Right atrium auricular region (tissue), 2 donors: ENCODE data around the gene NUFIP2. TPM values are rescaled to one million over a fixed set of nuclear protein-coding genes. Genes with fewer than 3 reads are reported as not detected.
"Not testable (repeated sequence)": the region's sequence is repeated elsewhere in the genome, so short reads cannot be mapped to it uniquely, and the experiment has no call there.

Source experiments
- DNase-seq: peaks from one replicate; pipeline ENCODE4 v3.0.0-alpha.2; 2019; ENCODE audit warnings: low spot score
- H3K27ac ChIP-seq, 2 donors: fragments of 200-600 bp; sonication (generic); 1 replicate in 1 of 2; 2 replicates in 1 of 2; pipeline ENCODE4 v1.5.1; 2016 to 2019
- H3K27me3 ChIP-seq, 2 donors: fragments of 200-600 bp; sonication (generic); one replicate each; pipeline versions ENCODE4 v1.5.1 to v1.6.0; 2017 to 2019
- H3K36me3 ChIP-seq: fragments of 200-600 bp; sonication (generic); one replicate; pipeline ENCODE4 v1.5.1; 2016
- H3K4me1 ChIP-seq, 2 donors: fragments of 200-600 bp; sonication (generic); one replicate each; pipeline versions ENCODE4 v1.5.1 to v1.6.0; 2017 to 2019
- H3K4me3 ChIP-seq, 2 donors: fragments of 200-600 bp; sonication (generic); 1 replicate in 1 of 2; 2 replicates in 1 of 2; pipeline ENCODE4 v1.5.1; 2017 to 2019; ENCODE audit warnings: mild to moderate bottlenecking in 1 of 2, moderate library complexity in 1 of 2
- H3K9me3 ChIP-seq, 2 donors: fragments of 200-600 bp; sonication (generic); one replicate each; pipeline ENCODE4 v1.5.1; 2019
- CTCF ChIP-seq, 2 donors: fragments of 200-600 bp; sonication (generic); IDR thresholded peaks; one replicate each; pipeline ENCODE4 v1.5.1; 2019; ENCODE audit warnings: antibody characterized with exemption in 2 of 2
- total RNA-seq, 2 donors: library from RNA; depleted of rRNA; stranded (reverse); fragments of >200 nt; gene quantifications; one replicate each; pipeline ENCODE4 v1.1.0, GENCODE V29; 2016

Gene NUFIP2
- total RNA-seq, 2 donors from 2014 or later: 25.4 to 27.0 TPM

- H3K27me3 ChIP-seq: no peaks in the 10 kb centered on the region
- no peak for TF ChIP-seq CTCF (IDR thresholded peaks at IDR 0.05)
- no peak overlapping the region for H3K4me3 ChIP-seq
- H3K27ac ChIP-seq: no peak overlapping the region
- no peaks in the 10 kb centered on the region for H3K36me3 ChIP-seq
- H3K9me3 ChIP-seq: no peaks in the 10 kb centered on the region
- no peak for DNase-seq
- no peaks in the 10 kb centered on the region for H3K4me1 ChIP-seq
Observed at GRCh38 chr17:29225396-29225795, 68.6 kb downstream of the NUFIP2 start.

DNA sequence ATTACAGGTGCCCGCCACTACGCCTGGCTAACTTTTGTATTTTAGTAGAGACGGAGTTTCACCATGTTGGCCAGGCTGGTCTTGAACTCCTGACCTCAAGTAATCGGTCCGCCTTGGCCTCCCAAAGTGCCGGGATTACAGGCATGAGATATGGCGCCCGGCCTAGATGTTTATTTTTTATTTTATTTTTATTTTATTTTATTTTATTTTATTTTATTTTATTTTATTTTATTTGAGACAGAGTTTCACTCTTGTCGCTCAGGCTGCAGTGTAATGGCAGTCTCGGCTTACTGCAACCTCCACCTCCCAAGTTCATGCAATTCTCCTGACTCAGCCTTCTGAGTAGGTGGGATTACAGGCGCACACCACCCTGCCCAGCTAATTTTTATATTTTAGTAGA, 72.6 kb downstream of the NUFIP2 start:
- not testable (repeated sequence) for H3K4me1 ChIP-seq, H3K4me3 ChIP-seq, H3K27ac ChIP-seq, H3K36me3 ChIP-seq, DNase-seq, H3K9me3 ChIP-seq, H3K27me3 ChIP-seq

GRCh38 chr17:29219378-29220047, 74.4 kb downstream of the NUFIP2 start:
- H3K4me3 ChIP-seq: no peak overlapping the region
- DNase-seq: peak; percentile 82
- peak; percentile 91 to 96 for TF ChIP-seq CTCF (IDR thresholded peaks at IDR 0.05)
- no peaks in the 10 kb centered on the region for H3K9me3 ChIP-seq
- no peaks in the 10 kb centered on the region for H3K36me3 ChIP-seq
- peaks cover 0 to 9% of the 10 kb centered on the region in 2 donors for H3K4me1 ChIP-seq
- H3K27me3 ChIP-seq: no peaks in the 10 kb centered on the region
- H3K27ac ChIP-seq: no peak overlapping the region

GRCh38 chr17:29216856-29217255, 77.1 kb downstream of the NUFIP2 start:
- Histone ChIP-seq H3K9me3 (no peaks in the 10 kb centered on the region), H3K27ac (no peak overlapping the region), H3K4me1 (peaks cover 0 to 9% of the 10 kb centered on the region in 2 donors), H3K27me3 (no peaks in the 10 kb centered on the region), H3K4me3 (no peak overlapping the region), H3K36me3 (no peaks in the 10 kb centered on the region)
- DNase-seq: no peak
- no peak for TF ChIP-seq CTCF (IDR thresholded peaks at IDR 0.05)

DNA sequence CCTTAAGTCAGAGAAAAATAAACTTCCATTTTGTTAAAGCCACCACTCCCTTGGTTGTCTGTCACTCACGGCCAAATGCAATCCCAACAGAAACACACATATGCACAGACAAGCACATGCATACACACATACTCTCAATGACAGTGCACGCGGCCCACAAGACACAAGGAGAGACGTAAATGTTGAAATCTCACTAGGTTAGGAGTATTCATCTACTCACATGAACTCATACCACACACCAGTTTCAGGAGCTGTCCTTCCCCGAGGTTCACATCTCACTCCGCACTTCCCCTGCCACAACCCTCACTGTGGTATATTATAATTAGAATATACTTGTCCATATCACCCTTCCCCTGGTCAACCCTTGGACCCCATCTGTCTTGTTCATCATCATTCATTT, 77.8 kb downstream of the NUFIP2 start:
- Histone ChIP-seq H3K9me3 (no peaks in the 10 kb centered on the region), H3K4me1 (peaks cover 0 to 9% of the 10 kb centered on the region in 2 donors), H3K36me3 (no peaks in the 10 kb centered on the region), H3K27ac (no peak overlapping the region), H3K4me3 (no peak overlapping the region), H3K27me3 (no peaks in the 10 kb centered on the region)
- no peak for DNase-seq
- TF ChIP-seq CTCF (IDR thresholded peaks at IDR 0.05): no peak

DNA sequence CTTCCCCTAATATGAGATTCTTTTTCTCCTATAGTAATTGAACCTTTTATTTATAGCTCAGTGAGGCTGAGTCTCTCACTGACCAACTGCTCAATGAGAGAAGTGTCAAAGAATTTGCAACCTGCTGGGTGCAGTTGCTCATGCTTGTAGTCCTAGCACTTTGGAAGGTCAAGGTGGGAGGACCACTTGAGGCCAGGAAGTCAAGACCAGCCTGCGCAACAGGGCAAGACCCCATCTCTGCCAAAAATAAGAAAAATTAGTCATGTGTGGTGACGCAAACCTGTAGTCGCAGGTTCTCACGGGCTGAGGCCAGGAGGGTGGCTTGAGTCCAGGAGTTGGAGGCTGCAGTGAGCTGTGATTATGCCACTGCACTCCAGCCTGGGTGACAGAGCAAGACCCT, 78.2 kb downstream of the NUFIP2 start:
- Histone ChIP-seq H3K4me3 (no peak overlapping the region), H3K27me3 (no peaks in the 10 kb centered on the region), H3K4me1 (peaks cover 0 to 9% of the 10 kb centered on the region in 2 donors), H3K27ac (peak overlapping the region in 1 of 2 donors; percentile 11), H3K9me3 (no peaks in the 10 kb centered on the region), H3K36me3 (no peaks in the 10 kb centered on the region)
- TF ChIP-seq CTCF (IDR thresholded peaks at IDR 0.05): no peak
- DNase-seq: no peak
